HepG2 (cell line): ENCODE results near the gene TDG. TPM values are rescaled to one million over a fixed set of nuclear protein-coding genes. Genes with fewer than 3 reads are reported as not detected.

Experiments
- ATAC-seq: fragments of 200-7000 bp; cut with Tn5 transposase; 3 replicates; pipeline ENCODE4 v1.9.1; 2020; ENCODE audit warnings: mild to moderate bottlenecking, moderate library complexity
- BruUV-seq: library from RNA; stranded (reverse); fragments of 400-500 nt; replicated peaks from 2 replicates; lab custom pipeline; 2021; lab: Mats Ljungman, UMichigan
- CTCF ChIA-PET: fragments of 300-600 bp; formaldehyde crosslinking; extraction: SDS; loops from one replicate; lab custom pipeline; 2021; ENCODE audit warnings: low total read pairs, inconsistent platforms, low intra/inter-chr PET ratio; lab: Yijun Ruan, JAX
- POLR2A ChIA-PET: fragments of 350-600 bp; sonication (Branson Sonifier 250); formaldehyde crosslinking; loops from one replicate; lab custom pipeline; 2020; ENCODE audit warnings: antibody characterized with exemption, inconsistent platforms; lab: Yijun Ruan, JAX
- DNase-seq: peaks from one replicate; pipeline ENCODE4 v3.0.0-alpha.2; 2015; ENCODE audit warnings: low spot score
- FAIRE-seq: peaks from 3 replicates; lab custom pipeline; 2011; peaks lifted over from hg19 to GRCh38; lab: Jason Lieb, UNC
- H2AFZ ChIP-seq: one replicate; pipeline ENCODE4 v1.6.1; 2011; ENCODE audit warnings: low read length, inconsistent platforms
- H3K27ac ChIP-seq: fragments of 300-600 bp; 3 replicates; pipeline ENCODE4 v1.8.0; 2011; ENCODE audit warnings: mixed run types, mild to moderate bottlenecking, mixed read lengths, low read length, inconsistent platforms; ENCODE audit not compliant: insufficient read depth; ENCODE audit errors: extremely low read length
- H3K27me3 ChIP-seq, 2 experiments: fragments of 200-600 bp in 1 of 2; 2 replicates in 1 of 2; 3 replicates in 1 of 2; pipeline versions ENCODE4 v1.6.0 to v1.8.0; 2011; ENCODE audit warnings: low read length in 2 of 2, mild to moderate bottlenecking in 2 of 2, moderate library complexity in 2 of 2, inconsistent platforms in 1 of 2; ENCODE audit not compliant: insufficient read depth in 2 of 2, control insufficient read depth in 1 of 2
- H3K36me3 ChIP-seq, 2 experiments: fragments of 200-600 bp in 1 of 2; replicated peaks in 1 of 2; 2 replicates in 1 of 2; 3 replicates in 1 of 2; pipeline versions ENCODE4 v1.5.1 to v1.8.0; 2011; ENCODE audit warnings: low read length in 2 of 2, inconsistent platforms in 1 of 2; ENCODE audit not compliant: insufficient read depth in 2 of 2, control insufficient read depth in 1 of 2
- H3K4me1 ChIP-seq: 2 replicates; pipeline ENCODE4 v1.5.1; 2012; ENCODE audit warnings: low read length, inconsistent platforms; ENCODE audit not compliant: insufficient read depth
- H3K4me2 ChIP-seq: 2 replicates; pipeline ENCODE4 v1.6.0; 2011; ENCODE audit warnings: low read depth, low read length, inconsistent platforms
- H3K4me3 ChIP-seq, 3 experiments: fragments of 200-600 bp in 1 of 3; sonication (generic), shearing (Covaris generic) in 1 of 3; replicated peaks in 1 of 3; 2 replicates each; pipeline ENCODE4 v1.5.1; 2011 to 2016; ENCODE audit warnings: low read length in 3 of 3, inconsistent platforms in 2 of 3, low read depth in 2 of 3, mild to moderate bottlenecking in 2 of 3, control low read depth in 1 of 3, mixed read lengths in 1 of 3; ENCODE audit not compliant: insufficient read depth in 1 of 3
- H3K79me2 ChIP-seq: one replicate; pipeline ENCODE4 v1.6.1; 2011; ENCODE audit warnings: low read length, inconsistent platforms; ENCODE audit not compliant: insufficient read depth
- H3K9ac ChIP-seq: 2 replicates; pipeline ENCODE4 v1.6.0; 2011; ENCODE audit warnings: mild to moderate bottlenecking, low read depth, low read length, inconsistent platforms; ENCODE audit not compliant: insufficient read depth
- H3K9me3 ChIP-seq: 2 replicates; pipeline ENCODE4 v1.5.1; 2012; ENCODE audit warnings: mild to moderate bottlenecking, low read length
- H4K20me1 ChIP-seq: 2 replicates; pipeline ENCODE4 v1.6.0; 2011; ENCODE audit warnings: inconsistent platforms, mild to moderate bottlenecking, low read length, moderate library complexity; ENCODE audit not compliant: insufficient read depth
- MTA1 ChIP-seq: sonication (generic); formaldehyde crosslinking; IDR thresholded peaks from 2 replicates; pipeline ENCODE4 v1.4.0; 2020; ENCODE audit warnings: missing genetic modification reagents, mild to moderate bottlenecking, borderline replicate concordance
- ZNF441 ChIP-seq: sonication (generic); formaldehyde crosslinking; IDR thresholded peaks from 2 replicates; pipeline ENCODE4 v1.7.0; 2021; ENCODE audit warnings: missing genetic modification reagents, borderline replicate concordance
- WGBS: methylation state at CpG from one replicate; pipeline ENCODE4 v1.1.6; 2017; ENCODE audit warnings: low lambda C conversion rate; 5-methylcytosine and 5-hydroxymethylcytosine counted together
- in situ Hi-C: cut with HindIII; loops from 2 replicates; pipeline ENCODE4 v1.10.0; 2017; ENCODE audit warnings: low pct_unique_long_range_greater_than_20kb; ENCODE audit not compliant: extremely low pct_ligation_motif_present
- intact Hi-C: fragments of 100-400 bp; cut with micrococcal nuclease; formaldehyde crosslinking; loops from one replicate; pipeline ENCODE4 v1.10.0; 2022; ENCODE audit not compliant: unreplicated experiment
- polyA plus RNA-seq, 8 experiments: library from polyadenylated mRNA; depleted of rRNA in 3 of 8; stranded (reverse) in 7 of 8; unstranded in 1 of 8; fragments of >200 nt; fragmentation: Illumina TruSeq in 4 of 8; extraction: Trizol in 4 of 8; gene quantifications; 2 replicates each; pipeline versions ENCODE4 v1.2.1 to v1.2.3, GENCODE V29; 2011 to 2016; ENCODE audit warnings: low read depth in 4 of 8, missing spikeins in 1 of 8, mixed read lengths in 1 of 8; ENCODE audit not compliant: insufficient read depth in 1 of 8
- total RNA-seq, 5 experiments: library from RNA; depleted of rRNA; stranded (reverse); fragments of >200 nt; fragmentation: Illumina TruSeq; extraction: Trizol; gene quantifications; 2 replicates each; pipeline ENCODE4 v1.2.3, GENCODE V29; 2016; ENCODE audit warnings: low read depth in 1 of 5

Gene TDG
- total and polyA plus RNA-seq, 2 of the 13 experiments (the other 11 are each of a cell fraction or from before 2014, with no cell fraction given), result 14.2 to 19.5 TPM

DNA sequence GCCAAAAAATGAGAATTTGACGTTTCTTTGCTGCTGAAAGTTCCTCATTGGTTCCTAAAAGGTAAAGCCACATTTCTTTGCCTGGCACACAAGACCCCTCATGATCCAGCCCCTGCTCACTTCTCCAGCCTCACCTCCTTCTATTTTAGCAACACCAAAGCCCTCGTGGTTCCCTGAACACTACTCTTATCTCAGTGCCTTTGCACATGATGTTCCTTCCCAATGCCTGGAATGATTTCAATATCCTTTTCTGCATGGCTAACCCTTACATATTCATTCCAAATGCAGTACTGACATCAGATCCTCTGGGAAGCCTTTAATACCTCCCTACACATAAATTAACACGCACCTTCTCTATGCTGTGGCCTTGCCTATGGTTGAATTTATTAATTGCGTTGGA lies 44.4 kb downstream of the TDG start:
- Histone ChIP-seq H3K79me2 (no peaks in the 10 kb centered on the region), H3K27ac (no peak overlapping the region), H3K27me3 (peaks cover 0 to 2% of the 10 kb centered on the region in 2 experiments; a peak in 2 of 5 replicates), H3K4me2 (no peak overlapping the region), H3K9me3 (no peaks in the 10 kb centered on the region)
- ATAC-seq (no peak), FAIRE-seq (no peak)
- in situ Hi-C loops, result no loop called here
- WGBS, result 7% methylated on average over 4 of the region's 4 CpGs
- no peak for TF ChIP-seq MTA1 (CRISPR knock-in tag)
- TF ChIP-seq, all 625 proteins: peak for 0
- Histone ChIP-seq H2AFZ (no peak overlapping the region), H3K9ac (no peak overlapping the region), H3K36me3 (no peaks in the 10 kb centered on the region), H3K4me3 (no peak overlapping the region), H3K4me1 (no peaks in the 10 kb centered on the region), H4K20me1 (no peaks in the 10 kb centered on the region)
- intact Hi-C loops, result no loop called here
- DNase-seq, result no peak
- ChIA-PET POLR2A (no interaction called here), CTCF (no interaction called here)
- BruUV-seq, result no TSS peak

DNA sequence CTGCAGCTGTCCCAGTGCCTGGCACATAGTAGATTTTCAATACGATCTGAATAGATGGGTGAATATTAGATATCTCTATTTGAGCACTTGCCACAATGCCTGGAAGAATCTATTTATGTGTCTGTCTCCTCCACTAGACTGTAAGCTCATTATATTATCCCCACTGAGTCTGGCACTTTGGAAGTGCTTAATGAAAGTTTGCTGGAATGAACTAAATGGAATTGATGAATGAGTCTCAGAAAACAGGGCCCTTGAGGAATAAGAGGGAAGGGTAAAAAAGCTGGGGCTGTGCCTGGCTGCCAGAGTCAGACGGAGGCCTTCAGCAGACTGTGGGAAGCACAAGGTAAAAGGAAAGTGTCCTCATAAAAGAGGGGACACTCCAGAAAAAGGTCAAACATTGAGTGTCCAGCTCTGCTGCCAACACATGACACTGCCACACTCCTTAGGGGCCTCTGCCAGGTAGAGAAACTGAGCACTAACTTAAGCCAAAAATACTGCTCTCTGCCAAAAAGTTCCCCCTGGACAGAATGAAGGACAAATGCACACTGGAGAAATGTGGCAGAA lies 45.0 kb downstream of the TDG start:
- 21% methylated on average over 2 of the region's 2 CpGs for WGBS
- no peaks in the 10 kb centered on the region for H3K9me3 ChIP-seq
- no peaks in the 10 kb centered on the region for H3K4me1 ChIP-seq
- ATAC-seq (no peak), FAIRE-seq (no peak), DNase-seq (no peak)
- H3K27ac ChIP-seq, result no peak overlapping the region
- no peaks in the 10 kb centered on the region for H3K36me3 ChIP-seq
- ChIA-PET POLR2A (no interaction called here), CTCF (no interaction called here)
- no peak overlapping the region for H3K4me2 ChIP-seq
- peaks cover 0 to 2% of the 10 kb centered on the region in 2 experiments; a peak in 2 of 5 replicates for H3K27me3 ChIP-seq
- H3K4me3 ChIP-seq, result no peak overlapping the region
- TF ChIP-seq ZNF441 (CRISPR knock-in tag), result no peak
- H2AFZ ChIP-seq, result no peak overlapping the region
- in situ Hi-C loops, result no loop called here
- no peaks in the 10 kb centered on the region for H4K20me1 ChIP-seq
- intact Hi-C loops, result no loop called here
- no peak overlapping the region for H3K9ac ChIP-seq
- no TSS peak for BruUV-seq
- H3K79me2 ChIP-seq, result no peaks in the 10 kb centered on the region
